NCI-H526 (cell line): ENCODE results near the gene GOLM1.

ENCODE experiments used
- DNase-seq, 2 experiments: peaks; one replicate each; lab custom pipeline; 2025; lab: John Stamatoyannopoulos, UW

The GOLM1 gene

DNA sequence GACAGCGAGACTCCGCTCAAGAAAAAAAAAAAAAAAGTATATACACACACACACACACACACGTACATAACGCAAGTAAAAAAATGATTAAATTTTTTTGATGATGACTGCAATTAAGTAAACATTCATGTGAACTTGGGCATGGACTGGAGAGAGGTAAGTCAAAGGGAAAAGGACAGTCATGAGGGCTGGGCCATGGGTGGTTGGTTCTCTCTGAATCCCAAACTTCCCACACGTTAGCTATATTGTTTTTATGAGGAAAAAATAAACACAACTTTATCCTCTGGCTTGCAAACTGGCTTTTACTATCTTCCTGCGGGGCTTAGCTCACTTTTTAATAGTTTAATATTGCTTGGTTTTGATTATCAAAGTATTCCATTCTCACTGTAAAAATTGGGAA, 53.7 kb downstream of the GOLM1 start:
- DNase-seq = no peak

DNA sequence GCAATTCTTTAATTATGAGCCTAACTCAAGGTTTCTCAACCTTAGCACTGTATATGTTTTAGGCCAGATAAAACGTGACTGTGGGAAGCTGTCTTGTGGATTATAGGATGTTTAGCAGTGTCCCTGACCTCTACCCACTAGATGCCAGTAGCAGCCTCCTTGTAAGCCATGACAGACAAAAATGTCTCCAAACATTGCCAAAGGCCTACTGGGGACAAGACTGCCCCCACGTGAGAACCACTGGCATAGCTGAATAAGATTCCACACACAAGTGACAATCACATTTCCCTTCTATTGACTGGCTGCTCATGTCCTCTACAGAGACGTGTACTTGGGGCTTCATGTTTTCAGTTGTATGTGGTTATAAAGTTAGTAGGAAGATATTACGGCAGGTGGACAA, 55.4 kb downstream of the GOLM1 start:
- DNase-seq = no peak

DNA sequence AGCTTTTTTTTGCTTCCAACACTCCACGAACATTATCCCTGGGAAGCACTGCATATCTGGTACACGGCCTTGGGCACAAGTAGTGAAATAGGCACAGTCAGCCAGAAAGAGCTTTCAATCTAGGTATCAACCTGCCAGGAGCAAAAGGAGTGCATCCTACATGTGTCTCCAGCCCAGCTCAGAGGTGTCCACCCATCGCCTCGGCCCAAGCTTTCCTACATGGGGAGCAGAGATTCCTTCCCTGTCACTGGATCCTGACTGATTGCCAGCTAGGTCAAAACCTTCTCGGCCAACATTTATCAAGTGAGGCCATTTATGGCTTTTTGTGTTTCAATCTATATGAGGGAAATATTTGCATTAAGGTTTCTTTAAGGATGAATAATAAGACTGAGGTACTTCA, 55.8 kb downstream of the GOLM1 start:
- DNase-seq = no peak

DNA sequence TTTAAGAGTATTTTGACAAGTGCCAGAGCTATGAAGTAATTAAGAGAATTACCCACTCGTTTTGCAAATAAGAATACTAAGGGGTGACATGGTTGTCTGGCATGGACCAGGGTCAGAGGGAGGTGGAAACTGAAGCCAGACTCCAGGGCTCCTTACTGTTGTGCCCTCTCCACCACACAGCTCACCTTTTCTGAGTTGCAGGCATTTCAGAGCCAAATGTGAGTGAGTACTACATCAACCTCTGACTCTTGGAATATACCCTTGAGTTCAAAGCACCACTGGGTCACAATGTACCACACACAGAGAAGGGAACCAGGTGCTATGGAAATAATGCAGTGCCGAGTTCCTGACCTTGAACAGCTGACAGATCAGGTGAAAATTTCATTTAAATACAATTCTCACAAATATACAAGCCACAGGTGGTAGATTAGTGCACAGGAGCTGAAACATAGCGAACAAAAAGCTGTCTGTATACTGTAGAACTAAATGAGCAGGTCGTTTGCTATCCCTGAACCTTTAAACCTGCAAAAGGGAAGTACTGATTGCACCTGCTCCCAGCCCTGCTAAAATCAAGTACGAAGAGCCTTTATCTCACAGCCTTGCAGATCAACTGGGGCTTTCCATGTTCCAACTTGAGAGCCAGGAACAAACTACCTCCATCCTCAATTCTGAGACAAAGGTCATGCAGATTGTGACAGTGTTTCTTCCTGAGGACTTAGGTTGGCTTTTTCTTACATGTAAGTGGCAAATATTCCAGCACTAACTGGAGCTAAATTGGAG, 57.0 kb downstream of the GOLM1 start:
- no peak for DNase-seq

DNA sequence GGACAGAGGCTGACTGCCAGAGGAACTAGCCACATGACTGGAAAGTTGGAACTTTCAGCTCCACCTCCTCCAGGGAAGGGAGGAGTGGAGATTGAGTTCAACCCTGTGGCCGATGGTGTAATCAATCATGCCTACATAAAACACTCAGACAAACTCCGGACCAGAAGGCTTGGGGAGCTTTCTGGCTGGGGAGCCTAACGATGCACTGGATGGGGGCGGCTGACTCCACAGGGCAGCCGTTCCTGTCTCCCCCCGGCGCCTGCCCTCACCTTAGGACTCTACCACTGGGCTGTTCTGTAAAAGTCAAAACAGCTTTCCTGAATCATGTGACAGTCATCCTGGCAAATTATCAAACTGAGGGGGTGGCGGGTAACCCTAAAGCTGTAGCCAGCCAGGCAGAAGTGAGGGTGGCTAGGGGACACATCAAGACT, 58.0 kb downstream of the GOLM1 start:
- DNase-seq = no peak

DNA sequence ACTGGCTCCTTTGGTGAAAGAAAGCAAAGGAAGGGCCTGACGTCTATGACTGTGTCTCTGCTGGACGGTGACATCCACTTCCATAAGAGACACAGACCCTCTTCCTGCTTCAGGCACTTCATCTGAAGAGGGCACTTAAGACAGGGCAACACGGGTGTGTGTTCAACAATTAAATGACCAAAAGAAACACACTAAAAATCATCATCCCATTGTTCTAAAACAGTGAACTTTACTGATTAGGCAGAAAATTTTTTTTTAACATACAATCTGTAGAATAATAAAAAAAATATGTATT, 58.5 kb downstream of the GOLM1 start:
- DNase-seq = no peak

DNA sequence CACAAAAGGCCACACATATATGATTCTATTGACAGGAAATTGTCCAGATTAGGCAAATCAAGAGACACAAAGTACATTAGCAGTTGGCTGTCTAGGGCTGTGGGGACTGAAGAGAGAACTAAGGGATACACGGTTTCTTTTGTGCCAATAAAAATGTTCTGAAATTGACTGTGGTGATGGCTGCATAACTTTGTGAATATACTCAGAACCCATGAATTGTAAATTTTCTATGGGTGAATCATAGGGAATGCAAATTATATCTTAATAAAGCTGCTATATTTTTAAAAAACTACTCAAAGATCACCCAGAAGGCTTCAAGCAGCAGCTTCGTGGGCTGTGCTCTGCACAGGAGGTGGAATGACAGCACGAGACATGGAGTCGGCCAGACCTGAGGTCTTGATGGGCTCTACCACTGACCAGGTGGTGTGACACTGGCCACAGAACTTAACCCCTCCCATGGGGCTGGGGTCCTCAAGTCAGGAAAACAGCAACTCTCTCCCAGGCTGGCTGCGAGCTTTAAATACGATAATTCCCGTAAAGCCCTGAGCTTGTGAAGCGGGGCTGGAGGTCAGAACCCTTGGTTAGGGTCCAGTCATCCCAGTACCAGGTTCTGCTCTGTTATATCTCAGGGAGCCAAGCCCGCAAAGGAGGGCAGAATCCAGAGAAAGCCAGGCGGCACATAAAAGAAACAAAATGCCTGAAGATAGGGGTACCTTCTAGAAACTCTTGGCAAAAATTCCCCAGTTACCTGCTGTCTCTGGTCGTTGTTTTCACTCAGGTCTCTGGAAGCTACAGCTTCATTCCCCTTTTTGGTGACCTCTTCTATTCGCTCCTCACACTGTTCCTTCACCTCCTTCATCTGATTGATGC, 59.1 kb downstream of the GOLM1 start:
- DNase-seq = no peak

DNA sequence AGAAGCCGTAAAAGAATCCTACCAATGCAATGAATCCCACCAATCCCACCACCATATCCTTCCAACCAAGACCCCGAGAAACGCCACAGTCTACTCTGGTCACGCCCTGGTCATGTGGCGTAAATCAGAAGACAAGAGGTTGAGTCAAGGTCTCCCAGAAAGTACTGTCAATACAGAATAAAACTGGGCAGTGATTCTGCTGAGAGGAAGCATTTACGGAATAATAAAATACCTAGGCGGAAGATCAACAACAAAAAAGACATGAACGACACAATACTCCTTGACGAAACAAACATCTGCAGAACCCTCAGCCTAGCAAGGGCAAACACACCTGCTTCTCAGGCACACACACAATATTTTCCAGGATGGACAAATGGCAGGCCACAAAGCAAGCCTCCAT, 62.8 kb downstream of the GOLM1 start:
- DNase-seq = no peak

DNA sequence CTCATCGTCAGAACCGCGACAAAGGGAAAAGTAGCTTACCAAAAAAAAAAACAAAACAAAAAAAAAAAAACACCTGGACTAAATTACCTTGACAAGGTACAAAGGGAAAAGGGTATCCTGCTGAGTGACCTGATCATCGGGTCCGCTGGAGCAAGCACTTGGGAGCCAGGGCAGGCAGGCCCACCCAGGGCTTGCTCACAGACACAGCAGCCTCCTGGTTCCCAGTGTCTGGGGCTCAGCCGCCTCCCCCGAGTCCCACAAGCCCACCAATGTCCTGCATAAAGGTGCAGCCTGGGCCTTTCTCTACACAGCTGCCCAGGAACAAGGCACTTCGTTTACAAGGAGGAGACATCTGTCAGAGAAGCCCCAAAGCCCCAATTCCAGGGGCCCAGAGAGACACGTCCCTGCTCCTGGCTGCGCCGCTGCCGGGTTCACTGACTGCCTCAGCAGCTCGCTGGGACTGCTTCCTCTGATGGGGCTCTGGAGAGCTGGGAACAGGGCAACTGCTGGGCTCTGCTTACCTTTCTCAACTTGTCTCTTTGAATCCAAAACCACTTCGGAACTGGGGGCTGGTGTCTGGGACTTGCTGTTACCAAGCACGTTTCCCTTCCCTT, 63.4 kb downstream of the GOLM1 start:
- DNase-seq = no peak

DNA sequence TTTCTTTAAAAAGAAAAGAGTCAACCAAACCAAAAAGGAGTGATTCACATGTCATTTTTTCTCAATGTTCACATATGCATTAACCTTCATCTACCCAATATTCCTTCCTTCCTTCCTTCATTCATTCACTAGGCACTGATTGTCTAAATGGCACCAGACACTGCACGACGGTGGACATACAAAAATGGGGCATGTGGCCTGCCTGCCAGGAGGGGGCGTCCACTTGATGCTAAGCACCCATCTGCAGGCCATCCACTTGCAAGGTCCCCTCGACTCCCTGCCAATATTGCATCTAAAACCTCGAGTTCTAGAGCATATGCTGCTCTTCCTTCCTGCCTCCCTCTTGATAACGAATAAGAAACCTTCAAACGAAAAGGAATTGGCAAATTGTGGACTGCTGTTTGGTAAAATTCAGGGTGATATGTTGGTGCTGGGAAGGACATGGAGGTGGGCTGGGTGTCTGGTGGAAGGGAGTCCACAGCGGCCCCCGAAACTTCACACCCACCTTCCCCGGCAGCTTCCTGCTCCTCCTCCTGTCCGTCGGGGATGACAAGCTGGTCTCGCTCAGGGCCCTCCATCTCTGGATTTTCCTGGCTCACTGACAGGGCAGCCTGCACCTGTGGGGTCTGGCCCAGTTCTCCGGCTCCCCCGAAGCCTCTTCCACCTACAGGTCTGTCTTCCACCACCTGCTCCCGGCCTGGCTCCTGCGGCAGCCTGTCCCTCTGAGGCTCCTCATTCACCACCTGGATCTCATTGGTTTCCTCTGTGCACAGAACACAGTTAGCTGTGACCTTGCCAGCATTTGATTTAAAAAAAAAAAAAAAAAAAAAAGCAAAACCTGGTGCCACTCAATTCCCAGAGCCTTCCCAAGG, 64.3 kb downstream of the GOLM1 start:
- peak in 1 of 2 experiments; percentile 61 for DNase-seq

DNA sequence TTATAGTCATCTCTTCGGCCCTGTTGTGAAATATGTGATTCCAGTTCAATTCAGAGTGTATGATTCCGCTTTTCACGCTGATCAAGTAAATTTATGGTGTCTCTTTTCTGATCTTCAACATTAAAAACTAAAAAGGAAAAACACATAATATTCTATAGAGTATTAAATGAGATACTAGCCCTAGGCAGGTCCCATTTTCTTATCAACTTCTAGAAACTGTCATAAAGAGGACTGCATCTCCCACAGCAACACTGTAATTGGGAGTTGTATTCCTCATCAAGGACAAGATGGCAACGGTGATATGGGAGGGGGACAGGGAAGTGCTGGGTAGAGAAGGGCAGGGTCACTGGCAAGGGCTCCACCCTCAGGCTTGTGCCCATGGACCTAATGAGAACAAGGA, 71.6 kb downstream of the GOLM1 start:
- DNase-seq = no peak

DNA sequence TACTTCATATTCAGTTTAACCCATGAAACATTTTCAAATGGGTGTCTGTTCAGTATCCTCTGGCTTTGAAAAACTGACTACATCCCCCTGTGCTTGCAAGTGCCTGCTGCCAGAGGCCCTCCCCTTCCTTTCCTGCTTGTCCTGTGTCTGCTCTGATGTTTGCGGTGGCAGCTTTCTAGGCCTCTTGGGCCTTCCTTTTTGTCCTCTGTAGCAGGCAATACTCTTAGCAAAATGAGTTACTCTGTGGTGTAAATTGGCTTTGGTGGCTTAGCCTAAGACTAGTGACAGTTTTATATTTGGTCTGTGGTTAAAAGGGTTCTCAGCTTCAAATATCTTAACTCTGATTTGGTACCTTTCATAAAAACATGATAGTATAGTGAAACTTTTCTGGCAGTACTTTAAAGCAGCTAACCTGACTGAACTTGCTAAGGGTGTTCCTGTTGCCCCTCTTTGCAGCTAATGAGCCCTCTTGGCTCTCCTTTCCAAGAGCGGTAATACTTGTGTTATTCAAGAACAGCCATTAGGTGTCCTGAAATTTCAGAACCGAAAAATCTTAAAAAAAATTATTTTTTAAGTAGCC, 76.6 kb downstream of the GOLM1 start:
- no peak for DNase-seq

DNA sequence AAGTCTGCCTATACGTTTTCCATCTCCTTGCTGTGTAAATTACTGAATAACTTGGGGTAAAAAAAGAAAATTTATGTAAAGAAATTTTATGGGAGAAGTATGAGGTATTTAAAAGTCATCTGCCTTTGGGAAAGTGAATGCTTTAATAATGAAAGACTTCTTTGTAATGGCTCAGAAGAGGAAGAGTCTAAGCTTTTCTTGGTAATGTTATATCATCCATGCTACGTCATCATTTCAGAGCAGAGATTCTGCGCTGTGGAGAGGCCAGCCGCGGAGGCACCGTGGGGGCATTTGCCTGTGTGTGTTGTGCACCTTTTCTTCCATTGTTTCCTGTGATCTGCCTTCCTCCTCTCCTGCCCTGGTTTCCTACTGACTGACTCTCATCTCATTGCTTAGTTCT, 78.2 kb downstream of the GOLM1 start:
- no peak for DNase-seq

DNA sequence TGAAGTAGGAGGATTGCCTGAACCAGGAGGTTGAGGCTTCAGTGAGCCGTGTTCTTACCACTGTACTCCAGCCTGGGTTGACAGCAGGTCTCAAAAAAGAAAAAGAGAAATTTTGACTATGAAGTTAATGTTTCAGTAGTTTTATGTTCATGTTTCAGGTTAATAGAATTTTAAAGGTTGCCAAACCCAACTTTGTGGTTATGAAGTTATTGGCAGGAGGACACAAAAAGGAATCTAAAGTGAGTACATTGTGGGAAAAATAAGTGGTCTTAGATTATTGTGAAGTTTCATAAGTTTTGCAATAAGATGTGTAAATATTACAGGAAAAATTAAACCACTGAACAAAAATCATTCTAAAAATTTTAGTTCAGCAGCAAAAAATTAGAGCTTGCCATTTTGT, 78.6 kb downstream of the GOLM1 start:
- DNase-seq = no peak

DNA sequence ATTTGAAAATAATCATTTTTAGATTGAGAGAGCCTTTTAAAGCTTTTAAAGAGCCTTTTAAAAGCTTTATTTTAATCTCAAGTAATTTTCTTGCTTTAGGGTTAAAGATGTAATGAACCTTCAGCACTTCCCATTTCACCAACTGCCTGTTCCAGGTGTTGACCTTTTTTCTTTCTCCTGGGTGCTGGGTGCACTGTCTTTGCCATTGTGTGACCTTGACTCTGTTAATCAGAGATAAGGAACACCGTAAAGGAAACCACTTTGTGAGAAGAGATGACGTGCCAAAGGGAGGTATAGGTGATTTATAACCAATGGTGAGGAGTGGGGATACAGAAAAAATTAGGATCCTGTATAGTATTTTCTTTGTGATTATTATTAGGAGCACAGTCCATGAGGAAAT, 90.2 kb downstream of the GOLM1 start:
- DNase-seq = no peak

DNA sequence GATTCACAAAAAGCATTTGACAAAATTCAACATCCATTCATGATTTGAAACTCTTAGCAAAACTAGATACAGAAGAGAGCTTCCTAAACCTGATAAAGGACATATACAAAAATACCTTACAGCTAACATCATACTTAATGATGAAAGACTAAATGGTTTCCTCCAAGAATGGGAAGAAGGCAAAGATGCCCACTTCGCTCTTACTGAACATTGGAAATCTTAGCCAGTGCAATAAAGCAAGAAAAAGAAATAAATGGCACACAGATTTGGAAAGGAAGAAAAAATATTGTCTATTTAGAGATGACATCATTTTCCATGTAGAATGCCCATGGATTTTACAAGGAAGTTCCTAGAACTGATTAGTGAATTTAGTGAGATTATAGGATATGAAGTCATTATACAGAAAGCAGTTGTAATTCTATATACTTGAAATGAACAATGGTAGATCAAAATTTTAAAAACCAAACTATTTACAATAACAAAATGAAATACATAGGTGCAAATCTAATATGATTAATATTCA, 94.0 kb downstream of the GOLM1 start:
- DNase-seq = no peak

DNA sequence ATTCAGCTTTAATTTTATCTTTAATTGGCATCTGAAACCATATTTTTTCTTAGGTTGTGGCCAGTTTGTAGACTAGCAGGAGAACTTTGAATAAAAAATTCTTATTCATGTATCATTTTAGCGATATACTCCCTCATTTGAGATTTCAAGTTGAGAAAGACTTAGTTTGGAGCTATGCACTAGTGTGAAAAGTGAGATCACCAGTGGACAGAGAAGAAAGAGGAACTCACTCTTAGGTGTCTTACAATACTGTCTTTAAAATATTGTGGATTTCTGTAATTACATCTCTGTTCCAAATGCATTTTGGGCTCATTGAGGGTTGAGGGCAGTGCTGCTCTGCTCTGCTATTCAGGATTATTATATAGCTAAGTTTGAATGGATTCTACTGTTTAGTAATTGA, 103.8 kb downstream of the GOLM1 start:
- DNase-seq = no peak

DNA sequence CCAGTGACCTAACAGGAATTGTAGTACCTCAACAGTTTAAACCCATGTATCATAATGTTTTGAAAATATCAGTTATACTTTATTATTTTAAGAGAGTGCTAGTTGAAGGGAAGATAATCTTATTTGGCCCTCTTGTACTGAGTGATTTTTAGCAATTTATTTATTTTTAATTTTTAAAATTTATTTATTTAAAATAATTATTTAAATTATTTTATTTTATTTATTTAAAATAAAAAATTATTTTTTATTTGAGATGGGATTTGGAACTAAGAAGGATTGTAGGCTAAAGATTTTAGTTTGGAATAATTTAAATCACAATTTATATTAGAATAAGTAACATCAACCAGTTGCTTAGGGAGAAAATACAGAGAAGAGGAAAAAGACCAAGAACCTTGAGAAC, 104.3 kb downstream of the GOLM1 start:
- DNase-seq = no peak

DNA sequence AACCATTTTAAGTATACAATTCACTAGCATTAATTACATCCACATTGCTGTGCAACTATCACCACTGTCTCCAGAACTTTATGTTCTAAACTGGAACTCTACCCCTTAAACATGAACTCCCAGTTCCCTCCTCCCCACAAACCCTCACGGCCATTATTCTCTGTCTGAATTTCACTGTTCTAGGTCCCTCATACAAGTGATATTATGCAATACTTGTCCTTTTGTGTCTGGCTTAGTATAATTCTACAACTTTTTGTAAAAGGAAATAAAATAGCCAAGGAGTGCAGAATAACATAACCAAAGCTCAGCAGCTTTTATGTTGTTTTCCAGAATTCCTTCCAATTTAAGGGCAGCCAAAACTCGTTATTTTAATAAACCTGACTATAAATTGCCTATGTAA, 105.2 kb downstream of the GOLM1 start:
- no peak for DNase-seq

DNA sequence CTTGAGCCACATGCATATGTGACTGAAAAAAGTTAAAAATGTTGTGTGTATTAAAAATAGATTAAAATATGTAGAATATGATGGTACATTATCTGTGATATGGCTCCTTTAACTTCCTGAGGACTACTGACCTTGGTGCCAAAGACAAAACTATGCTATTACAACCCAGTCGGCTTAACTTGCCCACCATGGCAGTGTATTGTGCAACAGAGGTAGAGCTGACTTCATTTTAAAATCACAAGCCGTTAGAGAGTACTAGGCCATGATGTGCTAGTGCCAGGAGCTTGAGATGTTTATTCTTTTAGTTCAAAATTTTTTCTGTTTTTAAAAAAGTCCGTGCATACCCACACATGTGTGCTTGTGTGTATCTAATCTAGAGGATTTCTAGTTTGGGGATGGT, 112.1 kb downstream of the GOLM1 start:
- DNase-seq = no peak

DNA sequence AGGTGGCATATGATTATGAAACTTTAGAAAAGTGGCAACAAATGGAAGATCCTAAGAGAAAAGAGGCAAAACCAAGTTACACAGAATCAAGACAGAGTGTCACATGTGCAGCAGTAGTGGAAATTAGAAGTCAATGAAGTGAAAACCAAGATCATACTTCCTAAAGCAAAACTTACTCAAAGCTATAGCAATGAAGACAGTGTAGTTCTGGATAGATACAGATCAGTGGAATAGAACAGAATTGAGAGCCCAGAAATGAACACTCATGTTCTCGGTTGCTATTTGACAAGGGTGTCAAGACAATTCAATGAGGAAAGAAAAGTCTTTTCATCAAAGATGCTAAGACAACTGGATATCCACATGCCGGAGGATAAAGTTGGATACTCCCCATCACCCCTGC, 114.9 kb downstream of the GOLM1 start:
- no peak for DNase-seq

DNA sequence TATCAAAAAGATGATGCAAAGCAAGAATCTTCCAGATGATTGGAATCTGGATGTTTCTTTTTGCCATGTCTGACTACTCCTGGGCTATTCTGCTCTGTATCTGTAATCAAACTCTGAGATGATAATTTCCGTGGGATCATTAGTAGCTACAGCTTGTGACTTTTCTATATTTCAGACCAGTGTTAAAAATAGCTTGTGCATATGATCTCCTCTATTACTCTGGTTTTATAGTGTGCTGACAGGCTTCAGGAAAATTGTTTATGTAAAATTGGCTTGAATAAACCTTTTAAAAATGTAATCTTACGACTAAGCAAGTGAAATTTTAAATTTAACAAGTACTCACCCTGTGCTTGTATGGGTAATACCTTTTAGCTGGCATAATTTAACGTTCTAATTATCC, 118.0 kb downstream of the GOLM1 start:
- DNase-seq = no peak
